HUES64 (cell line): ENCODE results near the gene EVI5.

Source experiments
- H3K27ac ChIP-seq: 2 replicates; pipeline ENCODE4 v1.7.0; 2013; ENCODE audit warnings: low read depth, low read length, inconsistent platforms
- H3K27me3 ChIP-seq: 2 replicates; pipeline ENCODE4 v1.6.1; 2013; ENCODE audit warnings: mild to moderate bottlenecking, low read length; ENCODE audit not compliant: insufficient read depth
- H3K36me3 ChIP-seq: 2 replicates; pipeline ENCODE4 v1.6.1; 2013; ENCODE audit warnings: mild to moderate bottlenecking, low read length; ENCODE audit not compliant: insufficient read depth
- H3K4me1 ChIP-seq: 2 replicates; pipeline ENCODE4 v1.6.1; 2013; ENCODE audit warnings: mild to moderate bottlenecking, low read length, moderate library complexity; ENCODE audit not compliant: insufficient read depth
- H3K4me3 ChIP-seq: 2 replicates; pipeline ENCODE4 v1.5.1; 2013; ENCODE audit warnings: mild to moderate bottlenecking, low read length, moderate library complexity
- H3K9ac ChIP-seq: 2 replicates; pipeline ENCODE4 v1.6.1; 2013; ENCODE audit warnings: mild to moderate bottlenecking, low read depth, low read length
- H3K9me3 ChIP-seq: 2 replicates; pipeline ENCODE4 v1.6.1; 2013; ENCODE audit warnings: low read depth, low read length; ENCODE audit not compliant: insufficient read depth
- WGBS: fragments of 150-250, 120-280 bp; methylation state at CpG from one replicate; pipeline ENCODE4 v1.1.7; 2013; ENCODE audit warnings: missing lambda C conversion rate; 5-methylcytosine and 5-hydroxymethylcytosine counted together

EVI5 gene

GRCh38 chr1:92480813-92481598, 303.9 kb downstream of the EVI5 start:
- no peak overlapping the region for H3K27ac ChIP-seq
- H3K9me3 ChIP-seq = no peaks in the 10 kb centered on the region
- H3K4me1 ChIP-seq = peaks cover 29% of the 10 kb centered on the region
- H3K36me3 ChIP-seq = no peaks in the 10 kb centered on the region
- H3K4me3 ChIP-seq = peak overlapping the region; percentile 45
- 1% methylated on average over 65 of the region's 65 CpGs for WGBS
- H3K27me3 ChIP-seq = peaks cover 100% of the 10 kb centered on the region
- H3K9ac ChIP-seq = peak overlapping the region; percentile 9; the same call in 1 of the 2 replicates

- Histone ChIP-seq H3K4me3 (peak overlapping the region; percentile 45), H3K4me1 (peaks cover 31% of the 10 kb centered on the region), H3K9me3 (no peaks in the 10 kb centered on the region), H3K27ac (no peak overlapping the region), H3K9ac (peak overlapping the region; percentile 9; the same call in 1 of the 2 replicates), H3K36me3 (no peaks in the 10 kb centered on the region), H3K27me3 (peaks cover 100% of the 10 kb centered on the region)
- 3% methylated on average over 59 of the region's 59 CpGs for WGBS
Observed at GRCh38 chr1:92480200-92480812, 304.6 kb downstream of the EVI5 start.

GRCh38 chr1:92479587-92479986, 305.3 kb downstream of the EVI5 start:
- Histone ChIP-seq H3K27ac (no peak overlapping the region), H3K27me3 (peaks cover 100% of the 10 kb centered on the region), H3K9me3 (no peaks in the 10 kb centered on the region), H3K4me3 (no peak overlapping the region; the same call in 1 of the 2 replicates), H3K36me3 (no peaks in the 10 kb centered on the region), H3K4me1 (peaks cover 26% of the 10 kb centered on the region), H3K9ac (no peak overlapping the region)
- WGBS = 76% methylated on average over 9 of the region's 9 CpGs

GRCh38 chr1:92478393-92478792, 306.5 kb downstream of the EVI5 start:
- Histone ChIP-seq H3K27ac (no peak overlapping the region), H3K9me3 (no peaks in the 10 kb centered on the region), H3K4me1 (peaks cover 25% of the 10 kb centered on the region), H3K9ac (no peak overlapping the region), H3K27me3 (peaks cover 94% of the 10 kb centered on the region), H3K36me3 (no peaks in the 10 kb centered on the region), H3K4me3 (no peak overlapping the region)
- WGBS = 82% methylated on average over 2 of the region's 3 CpGs

- 70% methylated on average over 12 of the region's 12 CpGs for WGBS
- no peak overlapping the region for H3K9ac ChIP-seq
- no peaks in the 10 kb centered on the region for H3K36me3 ChIP-seq
- no peaks in the 10 kb centered on the region for H3K9me3 ChIP-seq
- no peak overlapping the region for H3K4me3 ChIP-seq
- H3K27me3 ChIP-seq = peaks cover 72% of the 10 kb centered on the region
- no peak overlapping the region for H3K27ac ChIP-seq
- peaks cover 19% of the 10 kb centered on the region for H3K4me1 ChIP-seq
Observed at GRCh38 chr1:92476071-92476631, 308.8 kb downstream of the EVI5 start.

- Histone ChIP-seq H3K36me3 (no peaks in the 10 kb centered on the region), H3K9ac (no peak overlapping the region), H3K4me1 (peaks cover 16% of the 10 kb centered on the region), H3K27ac (no peak overlapping the region), H3K4me3 (no peak overlapping the region), H3K27me3 (peaks cover 61% of the 10 kb centered on the region), H3K9me3 (no peaks in the 10 kb centered on the region)
- WGBS = 94% methylated on average over 2 of the region's 3 CpGs
Observed at GRCh38 chr1:92475029-92475428, 309.9 kb downstream of the EVI5 start.

GRCh38 chr1:92473781-92474495, 311.0 kb downstream of the EVI5 start:
- no peak overlapping the region for H3K9ac ChIP-seq
- H3K36me3 ChIP-seq = no peaks in the 10 kb centered on the region
- WGBS = 79% methylated on average over 5 of the region's 5 CpGs
- H3K4me1 ChIP-seq = peaks cover 16% of the 10 kb centered on the region
- H3K9me3 ChIP-seq = no peaks in the 10 kb centered on the region
- peaks cover 50% of the 10 kb centered on the region for H3K27me3 ChIP-seq
- no peak overlapping the region for H3K27ac ChIP-seq
- no peak overlapping the region for H3K4me3 ChIP-seq

- Histone ChIP-seq H3K4me1 (peaks cover 7% of the 10 kb centered on the region; the same call in 1 of the 2 replicates), H3K9me3 (no peaks in the 10 kb centered on the region), H3K36me3 (no peaks in the 10 kb centered on the region), H3K4me3 (no peak overlapping the region), H3K27me3 (peaks cover 13% of the 10 kb centered on the region), H3K27ac (no peak overlapping the region), H3K9ac (no peak overlapping the region)
- WGBS = 100% methylated on average over 1 of the region's 1 CpG
Observed at GRCh38 chr1:92470216-92470615, 314.7 kb downstream of the EVI5 start.

GRCh38 chr1:92466683-92467352, 318.1 kb downstream of the EVI5 start:
- WGBS = 93% methylated on average over 1 of the region's 1 CpG
- Histone ChIP-seq H3K27ac (no peak overlapping the region), H3K4me1 (no peaks in the 10 kb centered on the region)

GRCh38 chr1:92465256-92465647, 319.7 kb downstream of the EVI5 start:
- H3K36me3 ChIP-seq = no peaks in the 10 kb centered on the region
- no peak overlapping the region for H3K27ac ChIP-seq
- no peaks in the 10 kb centered on the region for H3K4me1 ChIP-seq
- H3K9ac ChIP-seq = no peak overlapping the region
- no peaks in the 10 kb centered on the region for H3K27me3 ChIP-seq
- WGBS = 90% methylated on average over 1 of the region's 1 CpG
- no peaks in the 10 kb centered on the region for H3K9me3 ChIP-seq
- no peak overlapping the region for H3K4me3 ChIP-seq

More at GRCh38 chr1:92466683-92467352, 318.1 kb downstream of the EVI5 start:
- Histone ChIP-seq H3K27me3 (no peaks in the 10 kb centered on the region), H3K4me3 (no peak overlapping the region), H3K36me3 (no peaks in the 10 kb centered on the region), H3K9me3 (no peaks in the 10 kb centered on the region), H3K9ac (no peak overlapping the region)
